ENCODE measurements around the gene SFXN3. TPM values are rescaled to one million over a fixed set of nuclear protein-coding genes. Genes with fewer than 3 reads are reported as not detected.
A peak's percentile ranks its signal among the peaks of the same experiment; 100 is the strongest.

Gene SFXN3
- total and polyA plus RNA-seq, 2 of the 13 experiments (the other 11 are each of a cell fraction or from before 2014, with no cell fraction given): 16.8 to 71.5 TPM

- TF ChIP-seq, protein P1, sequence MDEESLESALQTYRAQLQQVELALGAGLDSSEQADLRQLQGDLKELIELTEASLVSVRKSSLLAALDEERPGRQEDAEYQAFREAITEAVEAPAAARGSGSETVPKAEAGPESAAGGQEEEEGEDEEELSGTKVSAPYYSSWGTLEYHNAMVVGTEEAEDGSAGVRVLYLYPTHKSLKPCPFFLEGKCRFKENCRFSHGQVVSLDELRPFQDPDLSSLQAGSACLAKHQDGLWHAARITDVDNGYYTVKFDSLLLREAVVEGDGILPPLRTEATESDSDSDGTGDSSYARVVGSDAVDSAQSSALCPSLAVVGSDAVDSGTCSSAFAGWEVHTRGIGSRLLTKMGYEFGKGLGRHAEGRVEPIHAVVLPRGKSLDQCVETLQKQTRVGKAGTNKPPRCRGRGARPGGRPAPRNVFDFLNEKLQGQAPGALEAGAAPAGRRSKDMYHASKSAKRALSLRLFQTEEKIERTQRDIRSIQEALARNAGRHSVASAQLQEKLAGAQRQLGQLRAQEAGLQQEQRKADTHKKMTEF (CRISPR knock-in tag; IDR thresholded peaks at IDR 0.05): no peak; the same call in 1 of the 2 replicates
- peak; percentile 55; the same call in 1 of the 2 replicates for TF ChIP-seq ZNF792 (CRISPR knock-in tag; IDR thresholded peaks at IDR 0.05)
- TF ChIP-seq, protein P2, sequence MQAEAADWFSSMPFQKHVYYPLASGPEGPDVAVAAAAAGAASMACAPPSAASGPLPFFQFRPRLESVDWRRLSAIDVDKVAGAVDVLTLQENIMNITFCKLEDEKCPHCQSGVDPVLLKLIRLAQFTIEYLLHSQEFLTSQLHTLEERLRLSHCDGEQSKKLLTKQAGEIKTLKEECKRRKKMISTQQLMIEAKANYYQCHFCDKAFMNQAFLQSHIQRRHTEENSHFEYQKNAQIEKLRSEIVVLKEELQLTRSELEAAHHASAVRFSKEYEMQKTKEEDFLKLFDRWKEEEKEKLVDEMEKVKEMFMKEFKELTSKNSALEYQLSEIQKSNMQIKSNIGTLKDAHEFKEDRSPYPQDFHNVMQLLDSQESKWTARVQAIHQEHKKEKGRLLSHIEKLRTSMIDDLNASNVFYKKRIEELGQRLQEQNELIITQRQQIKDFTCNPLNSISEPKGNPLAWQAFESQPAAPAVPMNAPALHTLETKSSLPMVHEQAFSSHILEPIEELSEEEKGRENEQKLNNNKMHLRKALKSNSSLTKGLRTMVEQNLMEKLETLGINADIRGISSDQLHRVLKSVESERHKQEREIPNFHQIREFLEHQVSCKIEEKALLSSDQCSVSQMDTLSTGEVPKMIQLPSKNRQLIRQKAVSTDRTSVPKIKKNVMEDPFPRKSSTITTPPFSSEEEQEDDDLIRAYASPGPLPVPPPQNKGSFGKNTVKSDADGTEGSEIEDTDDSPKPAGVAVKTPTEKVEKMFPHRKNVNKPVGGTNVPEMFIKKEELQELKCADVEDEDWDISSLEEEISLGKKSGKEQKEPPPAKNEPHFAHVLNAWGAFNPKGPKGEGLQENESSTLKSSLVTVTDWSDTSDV (CRISPR knock-in tag; IDR thresholded peaks at IDR 0.05): no peak
- TF ChIP-seq ZNF747 (CRISPR knock-in tag; IDR thresholded peaks at IDR 0.05; ENCODE audit: borderline replicate concordance): no peak
- no peak for TF ChIP-seq ZNF567 (CRISPR knock-in tag; IDR thresholded peaks at IDR 0.05; ENCODE audit: borderline replicate concordance)
- TF ChIP-seq ZNF772 (CRISPR knock-in tag; IDR thresholded peaks at IDR 0.05): no peak
- no peak for TF ChIP-seq TOE1 (CRISPR knock-in tag; IDR thresholded peaks at IDR 0.05)
- peak; percentile 7; the same call in 1 of the 2 replicates for TF ChIP-seq PHF20 (CRISPR knock-in tag; IDR thresholded peaks at IDR 0.05)
- TF ChIP-seq NR2F2 (IDR thresholded peaks at IDR 0.05; ENCODE audit: borderline replicate concordance, low read depth): no peak; the same call in 1 of the 2 replicates
- TF ChIP-seq, protein P3, sequence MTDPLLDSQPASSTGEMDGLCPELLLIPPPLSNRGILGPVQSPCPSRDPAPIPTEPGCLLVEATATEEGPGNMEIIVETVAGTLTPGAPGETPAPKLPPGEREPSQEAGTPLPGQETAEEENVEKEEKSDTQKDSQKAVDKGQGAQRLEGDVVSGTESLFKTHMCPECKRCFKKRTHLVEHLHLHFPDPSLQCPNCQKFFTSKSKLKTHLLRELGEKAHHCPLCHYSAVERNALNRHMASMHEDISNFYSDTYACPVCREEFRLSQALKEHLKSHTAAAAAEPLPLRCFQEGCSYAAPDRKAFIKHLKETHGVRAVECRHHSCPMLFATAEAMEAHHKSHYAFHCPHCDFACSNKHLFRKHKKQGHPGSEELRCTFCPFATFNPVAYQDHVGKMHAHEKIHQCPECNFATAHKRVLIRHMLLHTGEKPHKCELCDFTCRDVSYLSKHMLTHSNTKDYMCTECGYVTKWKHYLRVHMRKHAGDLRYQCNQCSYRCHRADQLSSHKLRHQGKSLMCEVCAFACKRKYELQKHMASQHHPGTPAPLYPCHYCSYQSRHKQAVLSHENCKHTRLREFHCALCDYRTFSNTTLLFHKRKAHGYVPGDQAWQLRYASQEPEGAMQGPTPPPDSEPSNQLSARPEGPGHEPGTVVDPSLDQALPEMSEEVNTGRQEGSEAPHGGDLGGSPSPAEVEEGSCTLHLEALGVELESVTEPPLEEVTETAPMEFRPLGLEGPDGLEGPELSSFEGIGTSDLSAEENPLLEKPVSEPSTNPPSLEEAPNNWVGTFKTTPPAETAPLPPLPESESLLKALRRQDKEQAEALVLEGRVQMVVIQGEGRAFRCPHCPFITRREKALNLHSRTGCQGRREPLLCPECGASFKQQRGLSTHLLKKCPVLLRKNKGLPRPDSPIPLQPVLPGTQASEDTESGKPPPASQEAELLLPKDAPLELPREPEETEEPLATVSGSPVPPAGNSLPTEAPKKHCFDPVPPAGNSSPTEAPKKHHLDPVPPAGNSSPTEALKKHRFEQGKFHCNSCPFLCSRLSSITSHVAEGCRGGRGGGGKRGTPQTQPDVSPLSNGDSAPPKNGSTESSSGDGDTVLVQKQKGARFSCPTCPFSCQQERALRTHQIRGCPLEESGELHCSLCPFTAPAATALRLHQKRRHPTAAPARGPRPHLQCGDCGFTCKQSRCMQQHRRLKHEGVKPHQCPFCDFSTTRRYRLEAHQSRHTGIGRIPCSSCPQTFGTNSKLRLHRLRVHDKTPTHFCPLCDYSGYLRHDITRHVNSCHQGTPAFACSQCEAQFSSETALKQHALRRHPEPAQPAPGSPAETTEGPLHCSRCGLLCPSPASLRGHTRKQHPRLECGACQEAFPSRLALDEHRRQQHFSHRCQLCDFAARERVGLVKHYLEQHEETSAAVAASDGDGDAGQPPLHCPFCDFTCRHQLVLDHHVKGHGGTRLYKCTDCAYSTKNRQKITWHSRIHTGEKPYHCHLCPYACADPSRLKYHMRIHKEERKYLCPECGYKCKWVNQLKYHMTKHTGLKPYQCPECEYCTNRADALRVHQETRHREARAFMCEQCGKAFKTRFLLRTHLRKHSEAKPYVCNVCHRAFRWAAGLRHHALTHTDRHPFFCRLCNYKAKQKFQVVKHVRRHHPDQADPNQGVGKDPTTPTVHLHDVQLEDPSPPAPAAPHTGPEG (CRISPR knock-in tag; IDR thresholded peaks at IDR 0.05): no peak; the same call in 1 of the 2 replicates
- TF ChIP-seq TAF1 (CRISPR knock-in tag; IDR thresholded peaks at IDR 0.05): no peak
- peak; percentile 34 for TF ChIP-seq ZFX (CRISPR knock-in tag; IDR thresholded peaks at IDR 0.05; ENCODE audit: low read depth)
- no peak for TF ChIP-seq ZNF710 (CRISPR knock-in tag; IDR thresholded peaks at IDR 0.05; ENCODE audit: borderline replicate concordance)
- TF ChIP-seq, protein P4, sequence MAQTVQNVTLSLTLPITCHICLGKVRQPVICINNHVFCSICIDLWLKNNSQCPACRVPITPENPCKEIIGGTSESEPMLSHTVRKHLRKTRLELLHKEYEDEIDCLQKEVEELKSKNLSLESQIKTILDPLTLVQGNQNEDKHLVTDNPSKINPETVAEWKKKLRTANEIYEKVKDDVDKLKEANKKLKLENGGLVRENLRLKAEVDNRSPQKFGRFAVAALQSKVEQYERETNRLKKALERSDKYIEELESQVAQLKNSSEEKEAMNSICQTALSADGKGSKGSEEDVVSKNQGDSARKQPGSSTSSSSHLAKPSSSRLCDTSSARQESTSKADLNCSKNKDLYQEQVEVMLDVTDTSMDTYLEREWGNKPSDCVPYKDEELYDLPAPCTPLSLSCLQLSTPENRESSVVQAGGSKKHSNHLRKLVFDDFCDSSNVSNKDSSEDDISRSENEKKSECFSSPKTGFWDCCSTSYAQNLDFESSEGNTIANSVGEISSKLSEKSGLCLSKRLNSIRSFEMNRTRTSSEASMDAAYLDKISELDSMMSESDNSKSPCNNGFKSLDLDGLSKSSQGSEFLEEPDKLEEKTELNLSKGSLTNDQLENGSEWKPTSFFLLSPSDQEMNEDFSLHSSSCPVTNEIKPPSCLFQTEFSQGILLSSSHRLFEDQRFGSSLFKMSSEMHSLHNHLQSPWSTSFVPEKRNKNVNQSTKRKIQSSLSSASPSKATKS (CRISPR knock-in tag; IDR thresholded peaks at IDR 0.05): no peak
Observed at GRCh38 chr10:100998183-100998990, 32.6 kb upstream of the SFXN3 start (continued).
